HG03280 (cell line): ENCODE results near the gene CCDC30.
"Not testable (repeated sequence)": the region's sequence is repeated elsewhere in the genome, so short reads cannot be mapped to it uniquely, and the experiment has no call there.

ENCODE experiments used
- ATAC-seq: cut with Tn5 transposase; IDR thresholded peaks from one replicate; pipeline ENCODE4 v1.9.1; 2021; ENCODE audit warnings: mild to moderate bottlenecking, moderate library complexity; ENCODE audit not compliant: unreplicated experiment

CCDC30 gene

DNA sequence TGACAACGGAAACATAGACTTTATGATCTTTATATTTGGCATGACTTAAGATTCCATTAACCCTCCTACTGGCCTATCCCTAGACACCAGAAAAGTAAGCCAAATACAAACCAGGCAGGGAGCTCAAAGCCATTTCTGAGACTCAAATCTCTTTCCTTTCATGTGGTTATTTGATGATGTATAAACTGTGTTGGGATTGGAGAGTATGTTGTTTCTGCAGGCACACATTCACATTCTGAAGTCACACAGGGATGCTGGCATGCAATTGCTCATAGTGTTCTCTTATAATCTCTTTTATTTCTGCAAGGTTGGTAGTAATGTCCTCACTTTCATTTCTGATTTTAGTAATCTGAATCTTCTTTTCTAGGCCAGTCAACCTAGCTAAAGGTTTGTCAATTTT, 13.0 kb upstream of the CCDC30 start:
- ATAC-seq = no peak

DNA sequence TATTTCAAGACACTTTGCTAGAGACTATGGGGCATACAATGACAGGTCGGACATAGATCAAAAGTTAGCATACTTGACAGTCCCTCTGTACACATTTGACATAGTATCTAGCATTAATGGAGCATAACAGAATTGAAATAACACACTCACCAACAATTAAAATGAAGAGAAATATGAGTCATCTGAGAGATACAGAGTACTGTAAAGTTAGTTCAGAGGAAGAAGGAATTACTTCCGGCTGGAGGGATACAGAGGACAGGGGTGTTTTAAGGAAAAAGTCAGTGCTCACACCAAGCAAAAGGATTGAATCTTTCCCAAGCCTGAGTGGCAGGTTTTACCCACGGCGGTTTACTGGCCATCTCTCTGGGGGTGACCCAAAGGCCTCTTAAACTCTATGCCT, 9.7 kb upstream of the CCDC30 start:
- ATAC-seq = no peak

DNA sequence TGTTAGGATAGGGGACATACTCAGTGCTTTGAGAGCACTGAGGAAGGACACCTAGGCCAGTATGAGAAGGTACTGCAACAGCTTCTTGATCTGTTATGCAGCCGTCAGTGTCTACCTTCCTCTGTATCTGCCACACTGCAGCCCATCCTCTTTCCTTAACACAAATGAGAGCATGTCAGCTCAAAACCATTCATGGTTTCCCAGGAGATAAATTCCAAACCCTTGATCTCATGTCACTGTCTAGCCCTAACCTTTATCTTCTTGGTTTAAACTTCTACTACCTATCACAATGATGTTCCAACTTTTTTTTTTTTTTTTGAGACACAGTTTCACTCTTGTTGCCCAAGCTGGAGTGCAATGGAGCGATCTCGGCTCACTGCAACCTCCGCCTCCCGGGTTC, 8.7 kb upstream of the CCDC30 start:
- no peak for ATAC-seq

DNA sequence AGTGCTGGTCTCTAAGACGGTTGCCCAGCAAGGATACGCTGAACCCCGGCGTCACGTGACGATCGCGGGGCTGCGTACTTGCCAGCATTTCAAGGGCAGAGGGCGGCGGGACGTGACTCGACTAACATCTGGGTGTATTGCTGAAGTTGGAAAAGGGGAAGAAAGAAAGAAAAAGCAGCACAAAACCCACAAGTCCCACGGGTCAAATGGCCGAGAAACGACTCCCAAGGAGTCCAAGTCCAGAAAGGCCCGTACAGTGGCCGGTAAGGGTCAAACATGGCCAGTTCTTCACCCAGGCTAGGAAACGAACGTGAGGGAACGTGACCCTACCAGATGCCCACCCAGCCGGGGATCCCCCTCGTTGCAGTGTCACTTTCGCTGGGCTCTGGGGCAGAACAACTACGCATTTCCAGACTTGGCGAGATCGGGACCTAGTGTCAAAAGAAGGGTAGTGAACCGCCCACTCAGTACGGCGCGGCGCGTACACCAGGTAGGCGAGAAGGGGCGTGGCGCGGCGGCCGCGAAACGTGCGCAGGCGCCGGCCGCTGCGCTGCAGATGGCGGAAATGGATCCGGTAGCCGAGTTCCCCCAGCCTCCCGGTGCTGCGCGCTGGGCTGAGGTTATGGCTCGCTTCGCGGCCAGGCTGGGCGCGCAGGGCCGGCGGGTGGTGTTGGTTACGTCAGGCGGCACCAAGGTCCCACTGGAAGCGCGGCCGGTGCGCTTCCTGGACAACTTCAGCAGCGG, 6.9 kb upstream of the CCDC30 start, which contains the start of the genes PPCS and ZMYND12:
Gene PPCS (plus strand): TSS at position 534 of the 744 bp plus-strand sequence. CDS start 23 bp downstream, at position 557.
Gene ZMYND12 (minus strand): TSS at position 13 of the 744 bp plus-strand sequence. CDS start 25 bp downstream, outside the sequence.
- ATAC-seq = peak; percentile 86

DNA sequence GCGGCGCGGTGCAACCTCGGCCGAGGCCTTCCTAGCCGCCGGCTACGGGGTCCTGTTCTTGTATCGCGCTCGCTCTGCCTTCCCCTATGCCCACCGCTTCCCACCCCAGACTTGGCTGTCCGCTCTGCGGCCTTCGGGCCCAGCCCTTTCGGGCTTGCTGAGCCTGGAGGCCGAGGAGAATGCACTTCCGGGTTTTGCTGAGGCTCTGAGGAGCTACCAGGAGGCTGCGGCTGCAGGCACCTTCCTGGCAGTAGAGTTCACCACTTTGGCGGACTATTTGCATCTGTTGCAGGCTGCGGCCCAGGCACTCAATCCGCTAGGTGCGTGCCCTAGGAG, 6.4 kb upstream of the CCDC30 start:
- peak; percentile 64 for ATAC-seq

DNA sequence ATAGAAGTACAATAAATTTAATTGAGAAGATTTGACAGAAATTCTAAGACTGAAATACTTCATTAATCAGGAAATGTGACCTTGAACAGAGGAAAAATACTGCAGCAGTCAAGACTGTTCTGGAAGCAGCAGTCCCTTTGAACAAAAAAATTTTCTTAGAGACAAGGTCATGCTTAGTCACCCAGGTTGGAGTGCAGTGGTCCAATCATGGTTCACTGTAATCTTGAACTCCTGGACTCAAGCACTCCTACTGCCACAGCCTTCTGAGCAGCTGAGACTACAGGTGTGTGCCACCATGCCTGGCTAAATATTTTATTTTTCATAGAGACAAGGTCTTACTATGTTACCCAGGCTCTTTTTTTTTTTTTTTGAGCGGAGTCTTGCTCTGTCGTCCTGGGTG, 1.9 kb upstream of the CCDC30 start:
- no peak for ATAC-seq

DNA sequence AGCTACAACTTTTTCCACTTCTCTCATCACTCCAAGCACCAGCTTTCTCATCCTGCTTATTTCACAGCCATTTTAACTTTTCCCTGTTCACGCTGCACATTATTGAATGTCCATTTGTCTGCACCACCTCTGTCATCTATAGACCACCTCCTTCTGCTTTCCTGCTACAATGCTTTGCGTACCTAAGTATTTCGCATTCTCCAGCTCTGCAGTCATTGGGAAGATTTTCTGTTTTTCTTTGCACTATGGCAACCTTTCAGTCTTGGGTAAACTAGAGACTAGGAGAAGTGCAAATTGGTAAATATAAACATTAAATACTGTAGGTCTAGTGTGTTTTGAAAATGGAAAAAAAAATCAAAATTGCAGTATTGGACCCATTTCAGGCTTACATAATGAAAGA, 835 bp downstream of the CCDC30 start:
- no peak for ATAC-seq

DNA sequence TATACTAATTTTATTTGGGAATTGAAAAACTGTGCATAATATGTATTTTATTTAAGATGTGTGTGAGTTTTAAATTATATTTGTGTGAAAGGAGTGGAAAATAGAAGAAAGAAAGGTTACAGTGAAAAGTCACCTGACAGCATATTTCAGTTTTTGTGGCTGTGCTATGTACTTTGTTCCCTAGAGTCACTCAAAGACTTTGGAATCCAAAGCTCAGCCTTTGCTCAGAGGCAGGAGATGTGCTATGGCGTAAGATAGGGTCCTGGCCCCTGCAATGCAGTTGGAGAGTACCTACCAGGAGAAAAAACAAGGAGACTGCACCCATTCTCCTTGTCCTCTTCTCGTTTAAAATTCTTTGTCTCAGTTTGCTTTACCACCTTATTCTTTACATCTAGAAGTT, 2.9 kb downstream of the CCDC30 start:
- no peak for ATAC-seq

DNA sequence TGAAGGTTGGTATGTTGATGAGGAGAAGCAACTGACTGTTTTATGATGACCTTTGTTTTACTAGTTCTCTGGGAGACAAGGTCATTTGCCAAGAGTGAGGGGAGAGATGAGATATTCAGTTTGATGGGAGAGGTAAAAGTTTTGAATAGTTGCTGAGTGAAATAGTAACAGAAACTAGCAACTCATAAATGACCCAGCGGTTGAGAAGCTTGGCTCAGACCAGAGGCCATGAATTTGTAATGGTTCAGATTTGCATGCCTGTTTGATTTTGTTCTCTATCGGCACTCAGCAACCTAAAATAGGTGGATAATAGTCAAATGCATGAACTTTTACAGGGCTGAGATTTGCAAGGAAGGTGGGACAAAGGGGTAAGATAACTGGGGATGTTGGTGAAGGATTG, 6.6 kb downstream of the CCDC30 start:
- no peak for ATAC-seq

DNA sequence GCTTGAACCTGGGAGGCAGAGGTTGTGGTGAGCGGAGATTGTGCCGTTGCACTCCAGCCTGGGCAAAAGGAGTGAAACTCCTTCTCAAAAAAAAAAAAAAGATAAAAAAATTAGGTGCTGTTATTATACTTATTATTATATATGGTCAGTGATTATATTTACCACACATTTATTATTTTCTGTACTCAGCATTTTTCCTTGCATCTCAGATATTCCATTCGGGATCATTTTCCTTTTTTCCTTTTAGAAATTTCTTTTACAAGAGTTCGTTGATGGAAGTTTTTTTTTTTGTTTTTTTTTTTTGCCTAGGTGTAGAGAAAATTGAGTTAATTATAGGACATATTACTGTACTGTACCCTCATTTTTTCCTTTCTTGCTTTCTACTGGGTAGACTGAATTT, 13.5 kb downstream of the CCDC30 start:
- no peak for ATAC-seq

DNA sequence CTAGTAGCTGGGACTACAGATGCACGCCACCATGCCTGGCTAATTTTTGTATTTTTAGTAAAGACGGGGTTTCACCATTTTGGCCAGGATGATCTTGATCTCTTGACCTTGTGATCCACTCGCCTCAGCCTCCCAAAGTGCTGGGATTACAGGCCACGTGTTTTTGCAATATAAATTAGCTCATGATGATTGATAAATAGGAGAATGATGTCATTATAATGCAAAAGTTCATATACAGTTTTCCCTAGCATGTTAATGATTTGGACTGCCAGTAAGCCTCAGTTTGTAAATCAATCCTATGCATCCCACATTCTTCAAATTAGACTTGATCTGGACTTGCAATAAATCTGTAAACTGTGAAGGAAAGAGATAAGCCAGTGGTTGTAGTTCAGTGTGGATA, 14.3 kb downstream of the CCDC30 start:
- not testable (repeated sequence) for ATAC-seq

DNA sequence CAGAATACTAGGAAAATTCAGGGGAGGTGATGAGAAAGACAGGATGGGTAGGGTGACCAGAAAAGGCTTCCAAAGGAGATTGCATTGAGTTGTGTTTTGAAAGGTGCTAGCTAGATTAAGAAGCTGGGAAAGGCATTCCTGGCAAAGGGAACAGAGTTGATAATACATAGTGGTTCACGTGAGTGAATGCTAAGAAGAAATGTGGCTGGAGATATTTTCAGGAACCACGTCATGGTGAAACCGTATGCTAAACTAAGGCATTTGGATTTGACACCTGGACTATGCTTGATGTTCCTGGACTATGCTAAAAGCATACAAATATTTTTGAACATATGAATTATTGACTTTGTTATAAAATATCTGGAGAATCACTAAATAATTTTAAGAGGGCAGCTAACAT, 14.7 kb downstream of the CCDC30 start:
- no peak for ATAC-seq

DNA sequence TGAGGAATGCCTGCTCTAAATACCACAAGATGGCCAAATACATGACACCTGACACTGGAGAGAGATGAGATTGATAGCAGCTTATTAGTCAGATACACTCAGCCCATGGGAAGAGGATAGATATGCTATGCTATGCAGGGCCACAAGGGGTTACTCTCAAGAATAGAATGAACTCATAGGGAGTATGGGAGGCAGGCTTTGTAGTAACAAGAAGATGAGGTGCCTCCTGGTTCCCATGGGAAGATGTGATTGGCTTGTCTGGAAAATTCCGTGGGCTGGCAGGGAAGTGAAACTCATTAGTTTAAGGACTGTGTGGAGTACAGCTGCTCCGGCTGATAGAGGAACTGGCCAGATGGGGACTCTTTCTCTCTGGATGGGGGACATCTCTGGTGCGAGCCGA, 16.5 kb downstream of the CCDC30 start:
- ATAC-seq = no peak

DNA sequence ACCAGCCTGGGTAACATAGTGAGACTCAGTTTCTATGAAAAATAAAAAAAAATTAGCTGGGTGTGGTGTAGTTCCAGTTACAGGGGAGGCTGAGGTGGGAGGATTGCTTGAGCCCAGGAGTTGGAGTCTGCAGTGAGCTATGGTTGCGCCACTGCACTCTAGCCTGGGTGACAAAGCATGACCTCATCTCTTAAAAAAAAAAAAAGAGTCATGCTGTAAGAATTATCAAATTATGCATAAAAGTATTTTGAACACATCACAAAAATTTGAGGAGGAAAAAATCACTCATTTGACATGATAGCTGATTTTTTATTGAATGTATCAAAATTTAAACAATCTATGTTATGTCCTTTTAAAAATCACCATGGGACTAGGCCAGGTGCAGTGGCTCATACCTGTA, 17.8 kb downstream of the CCDC30 start:
- ATAC-seq = no peak

DNA sequence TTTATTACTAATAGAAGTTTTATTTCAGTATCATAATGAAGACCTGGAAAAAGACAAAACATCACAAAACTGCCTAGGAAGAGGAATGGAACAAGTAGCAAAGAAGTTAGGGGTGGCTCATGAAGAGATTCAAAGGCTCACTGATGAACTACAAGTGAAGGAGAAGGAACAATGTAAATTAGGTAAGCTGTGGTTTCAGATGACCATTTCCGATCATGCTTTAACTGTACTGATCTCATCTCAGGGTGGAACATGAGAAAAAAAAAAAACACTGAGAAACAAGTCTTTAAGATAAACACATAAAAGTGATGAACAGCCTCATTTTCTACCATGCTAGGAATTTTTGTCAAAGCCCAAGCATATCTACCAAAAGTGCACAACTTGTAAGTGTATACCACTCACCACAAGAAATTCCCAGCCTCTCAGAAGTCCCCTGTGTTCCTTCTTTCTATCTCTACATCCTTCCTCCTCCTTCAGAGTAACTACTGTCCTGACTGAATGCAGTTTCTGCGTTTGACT, 19.6 kb downstream of the CCDC30 start:
- no peak for ATAC-seq

DNA sequence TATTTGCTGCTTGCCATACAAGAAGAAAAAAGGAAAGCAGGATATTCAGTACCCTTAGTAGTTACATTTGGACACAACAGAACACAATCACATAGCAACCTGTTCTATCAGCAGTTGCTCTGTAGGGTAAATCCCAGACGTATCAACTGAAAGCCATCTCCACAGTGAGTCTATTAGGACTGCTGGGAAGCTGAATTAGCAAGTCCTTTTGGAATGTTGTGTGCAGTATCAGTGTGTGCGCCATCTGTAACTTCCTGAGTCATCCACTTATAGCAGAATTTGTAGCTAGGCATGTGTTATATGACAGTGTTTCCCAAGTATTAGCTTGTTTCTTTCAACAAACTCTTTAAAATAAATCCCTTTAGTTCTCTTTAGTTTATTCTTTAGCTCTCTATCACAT, 21.3 kb downstream of the CCDC30 start:
- ATAC-seq = no peak

DNA sequence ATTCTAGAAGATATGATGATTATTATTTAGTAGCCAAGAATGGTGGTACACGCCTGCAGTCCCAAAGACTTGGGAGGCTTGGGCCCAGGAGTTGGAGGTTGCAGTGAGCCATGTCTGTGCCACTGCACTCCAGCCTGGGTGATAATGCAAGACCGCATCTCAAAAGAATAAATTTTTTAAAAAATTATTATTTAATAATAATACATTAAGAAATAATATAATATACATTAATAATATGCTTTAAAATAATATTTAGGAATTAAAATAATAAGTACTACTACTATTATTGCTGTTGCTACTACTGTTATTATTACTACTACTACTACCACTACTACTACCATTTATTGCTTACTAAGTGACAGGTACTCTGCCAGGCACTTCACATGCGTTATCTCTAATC, 27.2 kb downstream of the CCDC30 start:
- ATAC-seq = no peak

DNA sequence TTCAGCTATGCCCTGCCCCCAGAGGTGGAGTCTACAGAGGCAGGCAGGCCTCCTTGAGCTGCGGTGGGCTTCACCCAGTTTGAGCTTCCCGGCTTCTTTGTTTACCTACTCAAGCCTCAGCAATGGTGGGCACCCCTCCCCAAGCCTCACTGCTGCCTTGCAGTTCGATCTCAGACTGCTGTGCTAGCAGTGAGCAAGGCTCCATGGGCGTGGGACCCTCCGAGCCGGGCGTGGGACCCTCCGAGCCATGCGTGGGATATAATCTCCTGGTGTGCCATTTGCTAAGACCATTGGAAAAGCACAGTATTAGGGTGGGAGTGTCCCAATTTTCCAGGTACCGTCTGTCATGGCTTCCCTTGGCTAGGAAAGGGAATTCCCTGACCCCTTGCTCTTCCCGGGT, 38.9 kb downstream of the CCDC30 start:
- ATAC-seq = not testable (repeated sequence)

DNA sequence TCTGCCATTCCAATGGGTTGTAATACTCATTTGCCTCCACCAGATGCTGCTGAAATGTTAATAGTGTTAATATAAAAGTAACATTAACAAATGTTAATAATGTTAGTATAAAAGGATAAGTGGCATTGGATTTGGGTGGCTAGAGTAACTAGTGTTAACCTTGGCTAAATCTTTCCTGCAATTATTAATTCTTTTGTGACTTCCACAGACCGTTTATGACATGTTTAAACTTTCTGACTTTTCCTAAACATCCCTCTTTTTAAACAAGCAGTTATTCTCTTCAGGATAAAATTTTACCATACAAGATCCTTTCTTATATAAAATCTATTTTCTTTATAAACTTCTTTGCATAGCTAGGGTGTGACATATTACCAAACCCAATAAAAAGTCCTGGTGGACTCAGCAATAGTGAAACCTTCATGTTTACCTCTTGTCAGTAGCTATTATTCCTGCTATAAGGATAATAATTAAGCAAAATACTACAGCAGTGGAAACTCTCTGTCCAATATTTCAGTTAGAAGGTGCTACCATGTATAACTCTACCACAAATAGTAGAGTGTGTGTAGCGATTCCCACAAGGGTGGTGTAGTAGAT, 41.5 kb downstream of the CCDC30 start:
- ATAC-seq = no peak

DNA sequence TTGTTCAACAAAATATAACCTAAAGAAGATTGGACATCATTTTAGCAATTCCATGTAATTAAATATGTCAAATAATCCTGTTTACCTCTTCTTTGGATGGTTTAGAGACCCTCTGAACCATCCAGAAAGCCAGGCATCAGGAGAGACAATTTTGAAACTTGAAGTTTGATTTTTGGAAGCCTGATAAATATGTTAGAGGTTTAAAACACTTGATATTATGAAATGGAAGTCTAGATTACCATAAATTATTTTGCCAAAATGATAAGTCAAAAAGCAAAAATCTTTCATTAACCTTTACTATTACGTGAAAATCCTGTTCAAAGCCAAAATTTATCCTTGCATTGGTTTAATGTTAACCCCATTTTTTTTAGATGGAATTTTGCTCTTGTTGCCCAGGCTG, 43.5 kb downstream of the CCDC30 start:
- no peak for ATAC-seq

DNA sequence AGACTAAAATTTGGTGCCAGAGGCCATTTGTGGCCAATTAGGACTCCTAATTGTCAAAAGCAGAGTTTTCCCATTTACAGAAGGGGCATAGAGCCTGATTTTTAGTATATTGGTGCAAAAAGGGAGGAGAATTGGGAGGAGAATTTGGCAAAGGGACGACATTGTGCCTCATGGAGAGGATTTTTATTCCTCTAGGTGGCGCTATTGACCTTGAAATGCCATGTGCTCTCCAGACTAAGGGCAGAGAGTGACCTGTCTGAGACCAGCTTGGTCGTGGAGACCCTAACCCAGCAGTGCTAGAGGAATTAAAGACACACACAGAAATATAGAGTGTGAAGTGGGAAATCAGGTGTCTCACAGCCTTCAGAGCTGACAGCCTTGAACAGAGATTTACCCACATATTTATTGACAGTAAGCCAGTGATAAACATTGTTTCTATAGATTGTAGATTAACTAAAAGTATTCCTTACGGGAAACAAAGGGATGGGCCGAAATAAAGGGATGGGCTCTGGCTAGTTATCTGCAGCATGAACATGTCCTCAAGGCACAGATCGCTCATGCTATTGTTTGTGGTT, 48.6 kb downstream of the CCDC30 start:
- ATAC-seq = not testable (repeated sequence)

DNA sequence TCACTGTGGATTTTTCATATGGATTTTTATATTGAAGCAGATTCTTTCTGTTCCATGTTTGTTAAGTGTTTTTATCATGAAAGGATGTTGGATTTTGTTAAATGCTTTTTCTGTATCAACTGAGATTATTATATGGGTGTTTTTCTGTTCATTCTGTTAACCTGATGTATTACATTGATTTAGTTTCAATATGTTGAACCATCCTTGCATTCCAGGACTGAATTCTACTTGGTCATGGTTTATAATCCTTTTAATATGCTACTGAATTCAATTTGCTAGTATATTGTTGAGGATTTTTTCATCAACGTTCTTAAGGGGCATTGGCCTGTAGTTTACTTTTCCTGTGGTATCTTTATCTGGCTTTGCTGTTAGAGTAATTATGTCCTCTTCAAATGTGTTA, 55.8 kb downstream of the CCDC30 start:
- no peak for ATAC-seq
